HepG2 (cell line): ENCODE measurements around the gene HDLBP. TPM values are rescaled to one million over a fixed set of nuclear protein-coding genes. Genes with fewer than 3 reads are reported as not detected.
A peak's percentile ranks its signal among the peaks of the same experiment; 100 is the strongest.

Experiments used
- ATAC-seq: fragments of 200-7000 bp; cut with Tn5 transposase; 3 replicates; pipeline ENCODE4 v1.9.1; 2020; ENCODE audit warnings: mild to moderate bottlenecking, moderate library complexity
- BruUV-seq: library from RNA; stranded (reverse); fragments of 400-500 nt; replicated peaks from 2 replicates; lab custom pipeline; 2021; lab: Mats Ljungman, UMichigan
- CTCF ChIA-PET: fragments of 300-600 bp; formaldehyde crosslinking; extraction: SDS; loops from one replicate; lab custom pipeline; 2021; ENCODE audit warnings: low total read pairs, inconsistent platforms, low intra/inter-chr PET ratio; lab: Yijun Ruan, JAX
- POLR2A ChIA-PET: fragments of 350-600 bp; sonication (Branson Sonifier 250); formaldehyde crosslinking; loops from one replicate; lab custom pipeline; 2020; ENCODE audit warnings: antibody characterized with exemption, inconsistent platforms; lab: Yijun Ruan, JAX
- DNase-seq: peaks from one replicate; pipeline ENCODE4 v3.0.0-alpha.2; 2015; ENCODE audit warnings: low spot score
- FAIRE-seq: peaks from 3 replicates; lab custom pipeline; 2011; peaks lifted over from hg19 to GRCh38; lab: Jason Lieb, UNC
- H2AFZ ChIP-seq: one replicate; pipeline ENCODE4 v1.6.1; 2011; ENCODE audit warnings: low read length, inconsistent platforms
- H3K27ac ChIP-seq: fragments of 300-600 bp; 3 replicates; pipeline ENCODE4 v1.8.0; 2011; ENCODE audit warnings: mixed run types, mild to moderate bottlenecking, mixed read lengths, low read length, inconsistent platforms; ENCODE audit not compliant: insufficient read depth; ENCODE audit errors: extremely low read length
- H3K27me3 ChIP-seq, 2 experiments: fragments of 200-600 bp in 1 of 2; 2 replicates in 1 of 2; 3 replicates in 1 of 2; pipeline versions ENCODE4 v1.6.0 to v1.8.0; 2011; ENCODE audit warnings: low read length in 2 of 2, mild to moderate bottlenecking in 2 of 2, moderate library complexity in 2 of 2, inconsistent platforms in 1 of 2; ENCODE audit not compliant: insufficient read depth in 2 of 2, control insufficient read depth in 1 of 2
- H3K36me3 ChIP-seq, 2 experiments: fragments of 200-600 bp in 1 of 2; replicated peaks in 1 of 2; 2 replicates in 1 of 2; 3 replicates in 1 of 2; pipeline versions ENCODE4 v1.5.1 to v1.8.0; 2011; ENCODE audit warnings: low read length in 2 of 2, inconsistent platforms in 1 of 2; ENCODE audit not compliant: insufficient read depth in 2 of 2, control insufficient read depth in 1 of 2
- H3K4me1 ChIP-seq: 2 replicates; pipeline ENCODE4 v1.5.1; 2012; ENCODE audit warnings: low read length, inconsistent platforms; ENCODE audit not compliant: insufficient read depth
- H3K4me2 ChIP-seq: 2 replicates; pipeline ENCODE4 v1.6.0; 2011; ENCODE audit warnings: low read depth, low read length, inconsistent platforms
- H3K4me3 ChIP-seq, 3 experiments: fragments of 200-600 bp in 1 of 3; sonication (generic), shearing (Covaris generic) in 1 of 3; replicated peaks in 1 of 3; 2 replicates each; pipeline ENCODE4 v1.5.1; 2011 to 2016; ENCODE audit warnings: low read length in 3 of 3, inconsistent platforms in 2 of 3, low read depth in 2 of 3, mild to moderate bottlenecking in 2 of 3, control low read depth in 1 of 3, mixed read lengths in 1 of 3; ENCODE audit not compliant: insufficient read depth in 1 of 3
- H3K79me2 ChIP-seq: one replicate; pipeline ENCODE4 v1.6.1; 2011; ENCODE audit warnings: low read length, inconsistent platforms; ENCODE audit not compliant: insufficient read depth
- H3K9ac ChIP-seq: 2 replicates; pipeline ENCODE4 v1.6.0; 2011; ENCODE audit warnings: mild to moderate bottlenecking, low read depth, low read length, inconsistent platforms; ENCODE audit not compliant: insufficient read depth
- H3K9me3 ChIP-seq: 2 replicates; pipeline ENCODE4 v1.5.1; 2012; ENCODE audit warnings: mild to moderate bottlenecking, low read length
- H4K20me1 ChIP-seq: 2 replicates; pipeline ENCODE4 v1.6.0; 2011; ENCODE audit warnings: inconsistent platforms, mild to moderate bottlenecking, low read length, moderate library complexity; ENCODE audit not compliant: insufficient read depth
- FOXO4 ChIP-seq: sonication (generic); formaldehyde crosslinking; conservative IDR thresholded peaks from 2 replicates; pipeline ENCODE4 v1.8.1; 2023; ENCODE audit warnings: missing genetic modification reagents
- HES4 ChIP-seq: sonication (generic); formaldehyde crosslinking; IDR thresholded peaks from 2 replicates; pipeline ENCODE4 v1.9.0; 2021; ENCODE audit warnings: mild to moderate bottlenecking, missing genetic modification reagents, borderline replicate concordance
- JUN ChIP-seq: sonication (generic); formaldehyde crosslinking; IDR thresholded peaks from 2 replicates; pipeline ENCODE4 v1.4.0; 2020; ENCODE audit warnings: mild to moderate bottlenecking, missing genetic modification reagents
- KMT2B ChIP-seq: IDR thresholded peaks from 2 replicates; pipeline ENCODE4 v1.6.1; 2016; ENCODE audit warnings: missing genetic modification reagents, missing compliant biosample characterization
- ZBTB7A ChIP-seq: sonication (generic); formaldehyde crosslinking; IDR thresholded peaks from 2 replicates; pipeline ENCODE4 v1.8.0; 2022; ENCODE audit warnings: mild to moderate bottlenecking, missing genetic modification reagents
- ZNF263 ChIP-seq: sonication (generic); formaldehyde crosslinking; IDR thresholded peaks from 2 replicates; pipeline ENCODE4 v1.4.0; 2020; ENCODE audit warnings: missing genetic modification reagents
- ZNF710 ChIP-seq: sonication (generic); formaldehyde crosslinking; IDR thresholded peaks from 2 replicates; pipeline ENCODE4 v1.5.0; 2020; ENCODE audit warnings: mild to moderate bottlenecking, missing genetic modification reagents, borderline replicate concordance
- ZNF761 ChIP-seq: sonication (generic); formaldehyde crosslinking; conservative IDR thresholded peaks from 2 replicates; pipeline ENCODE4 v1.4.0; 2020; ENCODE audit warnings: mild to moderate bottlenecking, missing genetic modification reagents
- WGBS: methylation state at CpG from one replicate; pipeline ENCODE4 v1.1.6; 2017; ENCODE audit warnings: low lambda C conversion rate; 5-methylcytosine and 5-hydroxymethylcytosine counted together
- in situ Hi-C: cut with HindIII; loops from 2 replicates; pipeline ENCODE4 v1.10.0; 2017; ENCODE audit warnings: low pct_unique_long_range_greater_than_20kb; ENCODE audit not compliant: extremely low pct_ligation_motif_present
- intact Hi-C: fragments of 100-400 bp; cut with micrococcal nuclease; formaldehyde crosslinking; loops from one replicate; pipeline ENCODE4 v1.10.0; 2022; ENCODE audit not compliant: unreplicated experiment
- polyA plus RNA-seq, 8 experiments: library from polyadenylated mRNA; depleted of rRNA in 3 of 8; stranded (reverse) in 7 of 8; unstranded in 1 of 8; fragments of >200 nt; fragmentation: Illumina TruSeq in 4 of 8; extraction: Trizol in 4 of 8; gene quantifications; 2 replicates each; pipeline versions ENCODE4 v1.2.1 to v1.2.3, GENCODE V29; 2011 to 2016; ENCODE audit warnings: low read depth in 4 of 8, missing spikeins in 1 of 8, mixed read lengths in 1 of 8; ENCODE audit not compliant: insufficient read depth in 1 of 8
- total RNA-seq, 5 experiments: library from RNA; depleted of rRNA; stranded (reverse); fragments of >200 nt; fragmentation: Illumina TruSeq; extraction: Trizol; gene quantifications; 2 replicates each; pipeline ENCODE4 v1.2.3, GENCODE V29; 2016; ENCODE audit warnings: low read depth in 1 of 5

HDLBP gene
- total and polyA plus RNA-seq, 2 of the 13 experiments (the other 11 are each of a cell fraction or from before 2014, with no cell fraction given): 464 to 707 TPM

GRCh38 chr2:241205086-241205485, 110.4 kb downstream of the HDLBP start:
- TF ChIP-seq FOXO4 (CRISPR knock-in tag): 0 out of 2 replicates have a peak, but pooled peaks have one; percentile 31
- peak; percentile 96 for TF ChIP-seq ZNF263 (CRISPR knock-in tag)
- TF ChIP-seq JUN (CRISPR knock-in tag): no peak
- no peak for TF ChIP-seq KMT2B
- no peak for TF ChIP-seq ZBTB7A
- TF ChIP-seq ZNF761 (CRISPR knock-in tag): no peak
- TF ChIP-seq HES4 (CRISPR knock-in tag): 0 out of 2 replicates have a peak, but pooled peaks have one; percentile 47
- no peak for TF ChIP-seq ZNF710 (CRISPR knock-in tag)
- BruUV-seq: no TSS peak
- intact Hi-C loops (no loop called here), in situ Hi-C loops (loop anchor here (25.0 kb wide), 1 partner anchor 643 kb away; the partner anchor contains the start of genes ANKMY1, DUSP28 and RNPEPL1)
- H3K9me3 ChIP-seq: no peaks in the 10 kb centered on the region
- ATAC-seq: no peak
- H2AFZ ChIP-seq: no peak overlapping the region
- peaks cover 14 to 46% of the 10 kb centered on the region in 2 experiments for H3K27me3 ChIP-seq
- no peaks in the 10 kb centered on the region for H3K79me2 ChIP-seq
- H3K27ac ChIP-seq: no peak overlapping the region
- H3K4me3 ChIP-seq: no peak overlapping the region
- DNase-seq: no peak
- H3K36me3 ChIP-seq: no peaks in the 10 kb centered on the region
- H4K20me1 ChIP-seq: no peaks in the 10 kb centered on the region
- ChIA-PET POLR2A (no interaction called here), CTCF (no interaction called here)
- no peak overlapping the region for H3K4me2 ChIP-seq
- H3K4me1 ChIP-seq: peaks cover 21% of the 10 kb centered on the region
- WGBS: 46% methylated on average over 3 of the region's 3 CpGs
- no peak overlapping the region for H3K9ac ChIP-seq
- FAIRE-seq: no peak
